Left ventricle myocardium inferior (tissue), 1 donor: ENCODE measurements around the gene TPSAB1. TPM values are rescaled to one million over a fixed set of nuclear protein-coding genes. Genes with fewer than 3 reads are reported as not detected.

ENCODE experiments used
- DNase-seq: peaks from one replicate; pipeline ENCODE4 v3.0.0-alpha.2; 2020
- H3K27ac ChIP-seq: fragments of 200-600 bp; replicated peaks from 2 replicates; pipeline ENCODE4 v1.8.0; 2021
- H3K27me3 ChIP-seq: fragments of 200-600 bp; 2 replicates; pipeline ENCODE4 v1.8.0; 2021; ENCODE audit warnings: low read depth
- H3K36me3 ChIP-seq: fragments of 200-600 bp; 2 replicates; pipeline ENCODE4 v1.8.0; 2021
- H3K4me1 ChIP-seq: fragments of 200-600 bp; 2 replicates; pipeline ENCODE4 v1.8.0; 2021
- H3K4me3 ChIP-seq: fragments of 200-600 bp; 2 replicates; pipeline ENCODE4 v1.8.0; 2021; ENCODE audit warnings: mild to moderate bottlenecking, moderate library complexity
- H3K9me3 ChIP-seq: fragments of 200-600 bp; replicated peaks from 2 replicates; pipeline ENCODE4 v1.8.0; 2021
- CTCF ChIP-seq: fragments of 200-600 bp; IDR thresholded peaks from 2 replicates; pipeline ENCODE4 v1.8.0; 2021; ENCODE audit warnings: antibody characterized with exemption, mild to moderate bottlenecking, borderline replicate concordance
- intact Hi-C: fragments of 100-400 bp; cut with micrococcal nuclease; formaldehyde crosslinking; loops from one replicate; pipeline ENCODE4 v1.11.0; 2022
- total RNA-seq: library from RNA; stranded (reverse); fragmentation: NEBNext Ultra II Directional; extraction: Animal tissue kit (Norgen Biotek cat#: 25700); gene quantifications from one replicate; pipeline ENCODE4 v1.2.1, GENCODE V29; 2021
- donor health status: DM: no; HTN: yes; CAD: no; lungs with severe emphysema.

Gene TPSAB1
- total RNA-seq, 1 donor from 2014 or later = 3.6 TPM

- no peaks in the 10 kb centered on the region for H3K36me3 ChIP-seq
- DNase-seq = no peak
- no peaks in the 10 kb centered on the region for H3K4me1 ChIP-seq
- no peak for TF ChIP-seq CTCF
- intact Hi-C loops = no loop called here
- H3K27ac ChIP-seq = no peak overlapping the region
- H3K27me3 ChIP-seq = peaks cover 74% of the 10 kb centered on the region
- no peaks in the 10 kb centered on the region for H3K9me3 ChIP-seq
- H3K4me3 ChIP-seq = no peak overlapping the region
Observed at GRCh38 chr16:1279081-1279944, 38.8 kb downstream of the TPSAB1 start.

GRCh38 chr16:1279945-1280589 is 39.6 kb downstream of the TPSAB1 start:
- H3K4me1 ChIP-seq = no peaks in the 10 kb centered on the region
- intact Hi-C loops = no loop called here
- H3K27ac ChIP-seq = no peak overlapping the region
- H3K27me3 ChIP-seq = peaks cover 77% of the 10 kb centered on the region
- no peaks in the 10 kb centered on the region for H3K36me3 ChIP-seq
- DNase-seq = no peak
- no peak overlapping the region for H3K4me3 ChIP-seq
- no peak for TF ChIP-seq CTCF
- H3K9me3 ChIP-seq = no peaks in the 10 kb centered on the region

GRCh38 chr16:1280783-1281182 is 40.3 kb downstream of the TPSAB1 start:
- intact Hi-C loops = no loop called here
- H3K27me3 ChIP-seq = peaks cover 80% of the 10 kb centered on the region
- DNase-seq = no peak
- H3K4me3 ChIP-seq = no peak overlapping the region
- no peaks in the 10 kb centered on the region for H3K36me3 ChIP-seq
- no peaks in the 10 kb centered on the region for H3K9me3 ChIP-seq
- no peaks in the 10 kb centered on the region for H3K4me1 ChIP-seq
- no peak for TF ChIP-seq CTCF
- no peak overlapping the region for H3K27ac ChIP-seq

GRCh38 chr16:1281517-1281916 is 41.0 kb downstream of the TPSAB1 start:
- Histone ChIP-seq H3K27me3 (peaks cover 80% of the 10 kb centered on the region), H3K36me3 (no peaks in the 10 kb centered on the region), H3K4me3 (no peak overlapping the region), H3K9me3 (no peaks in the 10 kb centered on the region), H3K4me1 (no peaks in the 10 kb centered on the region), H3K27ac (no peak overlapping the region)
- DNase-seq = no peak
- intact Hi-C loops = no loop called here
- TF ChIP-seq CTCF = no peak

DNA sequence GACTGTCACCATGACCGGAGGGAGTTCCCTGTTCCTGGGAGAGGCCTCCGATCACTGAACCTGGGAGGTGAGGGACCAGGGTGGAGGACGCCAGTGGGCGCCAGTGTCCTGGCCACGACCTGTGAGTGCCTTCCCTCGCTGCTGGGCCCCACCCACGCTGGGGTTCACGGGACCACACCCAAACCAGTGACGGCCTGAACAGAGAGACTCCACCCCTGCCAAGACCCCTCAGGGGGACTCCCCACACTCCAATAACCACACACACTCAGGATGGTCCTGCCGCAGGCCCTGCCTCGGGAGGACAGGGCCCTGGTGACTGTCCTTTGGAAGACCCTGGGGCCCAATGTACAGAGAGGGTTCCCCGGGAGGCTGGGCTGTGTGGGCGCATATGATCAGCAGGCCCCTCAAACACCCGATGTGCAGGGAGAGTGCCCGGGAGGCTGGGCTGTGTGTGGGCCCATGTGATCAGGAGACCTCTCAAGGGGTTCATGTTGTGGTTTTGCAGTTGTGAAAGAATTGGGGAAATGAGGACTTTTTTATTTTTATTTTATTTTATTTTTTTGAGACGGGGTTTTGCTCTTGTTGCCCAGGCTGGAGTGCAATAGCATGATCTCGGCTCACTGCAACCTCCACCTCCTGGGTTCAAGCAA is 41.9 kb downstream of the TPSAB1 start:
- DNase-seq = no peak
- intact Hi-C loops = no loop called here
- Histone ChIP-seq H3K27me3 (peaks cover 81% of the 10 kb centered on the region), H3K27ac (no peak overlapping the region), H3K36me3 (no peaks in the 10 kb centered on the region), H3K4me3 (no peak overlapping the region), H3K4me1 (no peaks in the 10 kb centered on the region), H3K9me3 (no peaks in the 10 kb centered on the region)
- no peak for TF ChIP-seq CTCF
